Lower leg skin (tissue), 4 donors: Measurements from ENCODE around the gene AP3S1. TPM values are rescaled to one million over a fixed set of nuclear protein-coding genes. Genes with fewer than 3 reads are reported as not detected.

Experiments used
- DNase-seq, 2 donors: peaks; one replicate each; pipeline ENCODE4 v3.0.0-alpha.2; 2019; ENCODE audit warnings: low spot score in 2 of 2
- H3K4me3 ChIP-seq: fragments of 200-600 bp; sonication (generic); 2 replicates; pipeline ENCODE4 v1.5.1; 2017; ENCODE audit warnings: mild to moderate bottlenecking, low read depth; ENCODE audit not compliant: poor library complexity, severe bottlenecking
- CTCF ChIP-seq, 3 donors: fragments of 450-650 bp; IDR thresholded peaks; one replicate each; pipeline ENCODE4 v1.5.1; 2016; ENCODE audit warnings: antibody characterized with exemption in 3 of 3, mild to moderate bottlenecking in 3 of 3, moderate library complexity in 2 of 3
- POLR2A ChIP-seq, 2 donors: fragments of 450-650 bp; IDR thresholded peaks; one replicate each; pipeline ENCODE4 v1.6.1; 2016 to 2017; ENCODE audit warnings: antibody characterized with exemption in 2 of 2, mild to moderate bottlenecking in 1 of 2, moderate library complexity in 1 of 2
- WGBS, 2 donors: methylation state at CpG; one replicate each; pipeline ENCODE4 v1.1.5; 2018; 5-methylcytosine and 5-hydroxymethylcytosine counted together
- intact Hi-C: fragments of 100-400 bp; cut with DNase I; formaldehyde crosslinking; loops from one replicate; pipeline ENCODE4 v1.15.0; 2023; ENCODE audit warnings: low total_unique reads
- total RNA-seq, 4 donors: library from RNA; depleted of rRNA; stranded (reverse); fragments of >200 nt; gene quantifications; one replicate each; pipeline ENCODE4 v1.1.0, GENCODE V29; 2016

Gene AP3S1
- total RNA-seq, 4 donors from 2014 or later: 53.3 to 198 (median 72.8) TPM

GRCh38 chr5:115962565-115963402 is 121.0 kb downstream of the AP3S1 start:
- no peak overlapping the region for H3K4me3 ChIP-seq
- DNase-seq: peak in 1 of 2 donors; percentile 86
- 6 to 7% methylated on average over 47 to 50 of the region's 71 CpGs for WGBS, 2 donors
- no peak for TF ChIP-seq CTCF (IDR thresholded peaks at IDR 0.05)
- TF ChIP-seq POLR2A (IDR thresholded peaks at IDR 0.05): no peak
- intact Hi-C loops: no loop called here

- intact Hi-C loops: no loop called here
- 37 to 41% methylated on average over 17 of the region's 17 CpGs for WGBS, 2 donors
- H3K4me3 ChIP-seq: no peak overlapping the region
- DNase-seq: no peak
- TF ChIP-seq CTCF (IDR thresholded peaks at IDR 0.05) (no peak), POLR2A (IDR thresholded peaks at IDR 0.05) (no peak)
Observed at GRCh38 chr5:115963566-115963965, 121.8 kb downstream of the AP3S1 start.

Other genes starting within 250 kb of the AP3S1 start
- gene TICAM2, start 239.5 kb upstream of the AP3S1 start, total RNA-seq: under 1 TPM in 2 of 4 donors, not detected in 2; 0.39 to 0.72 TPM
- gene TMED7, start 215.9 kb upstream of the AP3S1 start, total RNA-seq: 100 to 1,000 TPM in 1 of 4 donors, 10 to 100 TPM in 3; 33.5 to 112 (median 60.6) TPM
- gene CDO1, start 25.3 kb upstream of the AP3S1 start, total RNA-seq: 10 to 100 TPM in 2 of 4 donors, 1 to 10 TPM in 2; 3.5 to 17.9 (median 8.9) TPM
- gene ATG12, start 370 bp upstream of the AP3S1 start, total RNA-seq: 10 to 100 TPM; 29.7 to 52.7 (median 34.8) TPM
- 1 to 10 TPM in 3 of 4 donors, under 1 TPM in 1; 0.55 to 3.0 (median 1.7) TPM for gene LVRN, start 120.5 kb downstream of the AP3S1 start, total RNA-seq
- gene ARL14EPL, start 190.5 kb downstream of the AP3S1 start, total RNA-seq: not detected
- gene COMMD10, start 243.1 kb downstream of the AP3S1 start, total RNA-seq: 10 to 100 TPM; 10.8 to 22.1 (median 15.1) TPM